Measurements from ENCODE around the gene RPA1. TPM values are rescaled to one million over a fixed set of nuclear protein-coding genes. Genes with fewer than 3 reads are reported as not detected.

Gene RPA1
- total and polyA plus RNA-seq, 2 of the 4 experiments (the other 2 are of a cell fraction) = 38.4 to 48.2 TPM

DNA sequence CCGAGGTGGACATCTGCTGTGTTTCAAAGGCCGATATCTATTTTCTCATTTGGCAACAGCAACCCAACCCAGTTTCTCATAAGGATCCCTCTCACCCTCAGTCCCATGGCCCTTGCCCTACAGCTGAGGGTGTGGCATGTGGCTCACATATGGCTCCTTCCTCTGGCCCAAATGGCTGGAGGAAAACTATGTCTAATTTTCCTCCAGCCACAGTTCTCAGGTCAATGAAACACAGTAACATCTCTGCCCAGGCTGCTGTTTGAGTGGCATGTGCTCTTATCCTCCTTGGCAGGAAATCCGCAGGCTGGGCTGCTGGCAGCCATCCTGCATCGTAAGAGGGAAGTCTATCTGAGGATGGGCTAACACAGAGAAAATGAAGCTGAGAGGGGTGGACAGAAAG lies 43.9 kb upstream of the RPA1 start:
- H3K27me3 ChIP-seq (ENCODE audit: control insufficient read depth, insufficient read depth, low read length) = no peaks in the 10 kb centered on the region
- DNase-seq = no peak
- peaks cover 9% of the 10 kb centered on the region for H3K36me3 ChIP-seq (ENCODE audit: control insufficient read depth, insufficient read depth, low read length)
- peak overlapping the region; percentile 60; the same call in 1 of the 2 replicates for H2BK20ac ChIP-seq (ENCODE audit: low read depth, low read length)
- H2AK9ac ChIP-seq (replicated peaks; ENCODE audit: low read depth, low read length, poor library complexity) = no peak overlapping the region
- H3K27ac ChIP-seq (ENCODE audit: insufficient read depth, low read length) = peak overlapping the region; percentile 1; the same call in 1 of the 2 replicates
- no peak for TF ChIP-seq CEBPB (IDR thresholded peaks at IDR 0.05; ENCODE audit: low read depth, low read length)
- no peak for TF ChIP-seq BHLHE40 (IDR thresholded peaks at IDR 0.05; ENCODE audit: low read depth, low read length)
- TF ChIP-seq MAZ (IDR thresholded peaks at IDR 0.05; ENCODE audit: borderline replicate concordance, low read depth, low read length) = no peak
- intact Hi-C loops (cut with micrococcal nuclease) (loop anchor here (5.0 to 10.0 kb wide), 2 partner anchors 119 to 211 kb away; no protein-coding TSS in a partner anchor), dilution Hi-C loops (cut with HindIII; ENCODE audit: low sequenced_read_pairs, unreplicated experiment) (no loop called here), in situ Hi-C loops (cut with MboI; ENCODE audit: low sequenced_read_pairs) (loop anchor here (5.0 to 10.0 kb wide), 2 partner anchors 64 to 131 kb away; partner anchors contain the start of gene WDR81)
- H3K14ac ChIP-seq (replicated peaks; ENCODE audit: low read depth, low read length) = peak overlapping the region; percentile 78
- POLR2A ChIA-PET (ENCODE audit: unreplicated experiment) = interaction anchor here (0.7 kb wide), 1 partner anchor 15 kb away, joined by 3 read pairs; no protein-coding TSS in a partner anchor
- H2BK120ac ChIP-seq (ENCODE audit: low read depth, low read length) = peak overlapping the region; percentile 32; the same call in 1 of the 2 replicates
- H2BK5ac ChIP-seq (ENCODE audit: low read depth, low read length, poor library complexity, severe bottlenecking) = no peak overlapping the region
- CTCF ChIA-PET = no interaction called here
- no peak overlapping the region for H3K23ac ChIP-seq (ENCODE audit: low read depth, low read length)
- H2AK5ac ChIP-seq (ENCODE audit: low read depth, low read length) = peak overlapping the region; percentile 80; the same call in 1 of the 2 replicates
- peaks cover 18% of the 10 kb centered on the region for H3K4me1 ChIP-seq (ENCODE audit: control insufficient read depth, insufficient read depth, low read length)
- H3K4ac ChIP-seq (ENCODE audit: low read depth, low read length) = peak overlapping the region; percentile 31
- peaks cover 4% of the 10 kb centered on the region for H3K9me1 ChIP-seq (ENCODE audit: insufficient read depth, low read length)
- peak overlapping the region; percentile 37; the same call in 1 of the 3 replicates for H2BK15ac ChIP-seq (ENCODE audit: low read depth, low read length)
- 100% methylated on average over 1 of the region's 4 CpGs; no CpG with 5 or more reads in 1 of the 2 experiments for WGBS, 2 experiments (ENCODE audit: extremely low coverage in 2 of 2, insufficient read length in 1 of 2)
- no peak overlapping the region for H2AFZ ChIP-seq (replicated peaks; ENCODE audit: low read length, poor library complexity)
- H3K4me2 ChIP-seq (ENCODE audit: low read depth, low read length) = no peak overlapping the region
- no peak overlapping the region for H3K56ac ChIP-seq (ENCODE audit: extremely low read depth, insufficient read depth, low read length)
- no peak overlapping the region for H3K4me3 ChIP-seq (ENCODE audit: insufficient read depth, low read depth, low read length)
- no TSS peak for BruUV-seq (replicated peaks)
- H3K9ac ChIP-seq (ENCODE audit: low read depth, low read length) = no peak overlapping the region
- peaks cover 4% of the 10 kb centered on the region; the same call in 1 of the 2 replicates for H4K20me1 ChIP-seq (ENCODE audit: insufficient read depth, low read length)
- no peak for ATAC-seq (ENCODE audit: low read depth)
- peak overlapping the region; percentile 7; the same call in 1 of the 2 replicates for H4K91ac ChIP-seq (ENCODE audit: insufficient read depth, low read depth, low read length)
- H3K79me1 ChIP-seq (ENCODE audit: low read depth in 1 of 2, low read length in 2 of 2) = peaks cover 2 to 36% of the 10 kb centered on the region in 2 experiments; a peak in 2 of 4 replicates
- peak overlapping the region in 1 of 2 experiments; percentile 13; a peak in 1 of 4 replicates for H4K8ac ChIP-seq (ENCODE audit: low read depth in 2 of 2, low read length in 2 of 2)
- H3K9me3 ChIP-seq (ENCODE audit: control insufficient read depth, insufficient read depth, low read length) = no peaks in the 10 kb centered on the region
- H3K18ac ChIP-seq (ENCODE audit: low read depth, low read length) = no peak overlapping the region
- H4K5ac ChIP-seq (ENCODE audit: low read depth, low read length) = no peak overlapping the region

All from IMR-90 (cell line).